Effector memory CD4-positive, alpha-beta T cell (primary cell): ENCODE results near the gene GRIK3.

ENCODE experiments used
- DNase-seq, 3 donors: peaks; one replicate each; pipeline ENCODE4 v3.0.0-alpha.2; 2020
- H3K27ac ChIP-seq: 2 replicates; pipeline ENCODE4 v1.7.0; 2013; ENCODE audit warnings: mild to moderate bottlenecking, low read length, moderate library complexity; ENCODE audit not compliant: insufficient read depth, poor library complexity, severe bottlenecking
- H3K27me3 ChIP-seq: replicated peaks from 2 replicates; pipeline ENCODE4 v1.7.0; 2013; ENCODE audit warnings: mild to moderate bottlenecking, low read length; ENCODE audit not compliant: insufficient read depth, control insufficient read depth, poor library complexity, severe bottlenecking
- H3K36me3 ChIP-seq: 2 replicates; pipeline ENCODE4 v1.7.0; 2013; ENCODE audit warnings: mild to moderate bottlenecking, low read length, moderate library complexity; ENCODE audit not compliant: control insufficient read depth, insufficient read depth
- H3K4me1 ChIP-seq: 2 replicates; pipeline ENCODE4 v1.7.0; 2013; ENCODE audit warnings: low read length, mild to moderate bottlenecking; ENCODE audit not compliant: control insufficient read depth, insufficient read depth, poor library complexity, severe bottlenecking
- H3K4me3 ChIP-seq: 2 replicates; pipeline ENCODE4 v1.7.0; 2013; ENCODE audit warnings: low read length, low read depth, mild to moderate bottlenecking; ENCODE audit not compliant: insufficient read depth, poor library complexity, severe bottlenecking
- H3K9me3 ChIP-seq: 2 replicates; pipeline ENCODE4 v1.7.0; 2013; ENCODE audit warnings: mild to moderate bottlenecking, low read length, moderate library complexity; ENCODE audit not compliant: control insufficient read depth

Gene GRIK3

GRCh38 chr1:36814083-36814482 is 220.2 kb downstream of the GRIK3 start:
- Histone ChIP-seq H3K36me3 (no peaks in the 10 kb centered on the region), H3K9me3 (no peaks in the 10 kb centered on the region), H3K27ac (no peak overlapping the region), H3K4me1 (no peaks in the 10 kb centered on the region), H3K27me3 (no peaks in the 10 kb centered on the region), H3K4me3 (no peak overlapping the region)
- DNase-seq = no peak

DNA sequence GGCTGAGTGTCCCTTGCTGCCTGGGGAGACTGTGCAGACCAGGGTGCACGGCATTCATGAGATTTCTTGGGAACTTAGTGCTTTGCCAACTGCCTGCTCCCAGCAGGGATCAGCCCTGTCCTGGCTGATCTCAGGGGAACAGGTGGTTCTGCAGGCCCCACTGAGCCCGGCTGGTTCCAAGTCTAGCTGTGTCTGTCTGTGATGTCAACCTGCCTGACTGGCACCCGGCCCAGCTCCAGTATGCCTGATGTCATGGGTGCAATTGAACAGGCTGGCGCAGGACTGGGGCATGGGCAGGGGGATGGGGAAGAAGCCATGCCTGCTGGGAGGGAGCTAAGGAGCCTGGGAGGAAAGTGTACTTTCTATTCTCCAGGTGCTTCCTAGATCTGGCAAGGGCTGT is 227.1 kb downstream of the GRIK3 start:
- Histone ChIP-seq H3K9me3 (no peaks in the 10 kb centered on the region), H3K4me1 (no peaks in the 10 kb centered on the region), H3K27ac (no peak overlapping the region)

DNA sequence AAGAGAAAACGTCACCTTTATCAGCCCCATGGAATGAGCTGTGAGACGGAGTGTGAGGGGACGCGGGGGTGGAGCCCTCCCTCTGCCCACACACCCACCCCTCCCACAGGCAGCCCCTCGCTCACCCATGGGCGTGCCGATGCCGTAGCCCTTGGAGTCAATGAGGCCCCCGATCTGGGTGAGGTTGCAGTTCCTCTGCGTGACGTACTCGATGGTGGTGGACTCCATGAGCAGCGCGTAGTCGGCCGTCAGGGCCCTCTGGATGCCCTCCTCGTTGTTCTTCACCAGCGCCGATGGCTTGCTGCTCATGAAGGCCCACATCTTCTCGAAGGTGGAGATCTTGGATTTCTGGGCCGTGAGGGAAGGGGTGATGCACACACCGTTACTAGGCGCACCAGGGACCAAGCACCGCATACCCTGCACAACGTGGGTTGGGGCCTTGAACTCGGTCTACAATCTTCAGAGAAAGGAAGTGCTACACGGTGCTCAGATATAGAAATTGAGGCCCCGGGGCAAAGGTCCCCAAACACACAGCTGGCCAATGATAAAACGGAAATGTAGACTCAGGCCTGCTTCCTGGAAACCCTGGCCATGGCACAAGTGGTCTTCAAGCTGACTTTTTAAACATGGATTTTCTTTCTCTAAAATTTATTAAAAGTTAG is 228.2 kb downstream of the GRIK3 start:
- Histone ChIP-seq H3K4me3 (no peak overlapping the region), H3K36me3 (no peaks in the 10 kb centered on the region)
- DNase-seq = no peak

More for the DNA sequence above, 227.1 kb downstream of the GRIK3 start:
- no peaks in the 10 kb centered on the region for H3K27me3 ChIP-seq
- H3K36me3 ChIP-seq = no peaks in the 10 kb centered on the region
- H3K4me3 ChIP-seq = no peak overlapping the region
- no peak for DNase-seq

GRCh38 chr1:36804669-36805314 is 229.5 kb downstream of the GRIK3 start:
- Histone ChIP-seq H3K27me3 (no peaks in the 10 kb centered on the region), H3K27ac (no peak overlapping the region), H3K4me1 (no peaks in the 10 kb centered on the region), H3K36me3 (no peaks in the 10 kb centered on the region), H3K9me3 (no peaks in the 10 kb centered on the region), H3K4me3 (no peak overlapping the region)
- no peak for DNase-seq

More for the DNA sequence above, 228.2 kb downstream of the GRIK3 start:
- H3K27me3 ChIP-seq = no peaks in the 10 kb centered on the region
- no peaks in the 10 kb centered on the region for H3K4me1 ChIP-seq
- no peak overlapping the region for H3K27ac ChIP-seq
- H3K9me3 ChIP-seq = no peaks in the 10 kb centered on the region

- no peaks in the 10 kb centered on the region for H3K4me1 ChIP-seq
- H3K9me3 ChIP-seq = no peaks in the 10 kb centered on the region
- no peak overlapping the region for H3K27ac ChIP-seq
- H3K27me3 ChIP-seq = no peaks in the 10 kb centered on the region
- DNase-seq = no peak
- H3K36me3 ChIP-seq = no peaks in the 10 kb centered on the region
- H3K4me3 ChIP-seq = no peak overlapping the region
Measured at GRCh38 chr1:36803868-36804570, 230.3 kb downstream of the GRIK3 start.

- Histone ChIP-seq H3K27ac (no peak overlapping the region), H3K4me3 (no peak overlapping the region), H3K27me3 (no peaks in the 10 kb centered on the region), H3K36me3 (no peaks in the 10 kb centered on the region), H3K9me3 (no peaks in the 10 kb centered on the region), H3K4me1 (no peaks in the 10 kb centered on the region)
- no peak for DNase-seq
Measured at GRCh38 chr1:36802018-36802417, 232.3 kb downstream of the GRIK3 start.

DNA sequence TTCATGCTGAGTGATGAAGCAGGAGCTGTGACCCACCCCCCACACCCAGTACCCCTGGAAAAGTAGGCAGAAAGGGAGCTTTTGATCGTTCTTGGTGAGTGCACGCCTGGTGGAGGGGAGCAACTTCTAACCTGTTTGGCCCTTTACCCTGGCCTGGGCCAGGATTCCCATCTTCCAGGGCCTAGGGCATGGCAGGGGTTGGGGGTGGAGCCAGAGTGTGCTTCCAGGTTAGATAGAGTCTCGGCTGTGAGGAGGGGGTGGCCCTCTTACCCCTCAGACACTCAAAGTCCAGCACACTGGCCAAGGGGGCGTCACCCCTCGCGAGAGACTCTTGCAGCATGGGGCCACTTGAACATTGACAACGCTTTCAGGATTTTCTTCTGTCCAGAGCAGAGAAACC is 236.6 kb downstream of the GRIK3 start:
- Histone ChIP-seq H3K27me3 (no peaks in the 10 kb centered on the region), H3K27ac (no peak overlapping the region), H3K36me3 (no peaks in the 10 kb centered on the region), H3K4me1 (no peaks in the 10 kb centered on the region), H3K9me3 (no peaks in the 10 kb centered on the region), H3K4me3 (no peak overlapping the region)
- no peak for DNase-seq

- H3K27ac ChIP-seq = no peak overlapping the region
- no peaks in the 10 kb centered on the region for H3K9me3 ChIP-seq
- DNase-seq = no peak
- no peaks in the 10 kb centered on the region for H3K36me3 ChIP-seq
- H3K27me3 ChIP-seq = no peaks in the 10 kb centered on the region
- H3K4me1 ChIP-seq = no peaks in the 10 kb centered on the region
- H3K4me3 ChIP-seq = no peak overlapping the region
Measured at GRCh38 chr1:36796733-36797132, 237.6 kb downstream of the GRIK3 start.

DNA sequence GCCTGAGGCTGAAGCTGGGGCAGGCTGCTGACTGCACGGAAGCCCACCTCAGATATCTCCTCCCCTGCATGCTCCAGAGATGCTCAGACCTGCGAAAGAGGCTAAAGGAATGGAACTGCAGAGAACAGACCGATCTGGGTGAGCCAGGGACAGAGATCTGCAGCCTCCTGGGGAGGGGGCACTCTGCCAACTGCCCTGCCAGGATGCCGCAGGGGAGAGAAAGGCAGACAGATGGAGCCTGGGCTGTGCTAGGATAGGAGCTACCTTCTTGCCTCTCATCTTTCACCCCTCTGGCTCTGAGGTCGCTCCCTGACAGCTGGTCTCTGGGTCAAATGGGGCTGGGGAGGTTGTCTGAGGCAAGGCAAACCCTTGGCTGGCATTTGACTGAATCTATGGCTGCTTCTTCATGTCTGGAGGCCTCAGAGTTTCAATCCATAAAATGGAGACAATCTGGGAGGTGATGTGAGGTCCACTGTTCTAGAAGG is 238.2 kb downstream of the GRIK3 start:
- H3K9me3 ChIP-seq = no peaks in the 10 kb centered on the region
- no peak overlapping the region for H3K27ac ChIP-seq
- no peak overlapping the region for H3K4me3 ChIP-seq
- H3K36me3 ChIP-seq = no peaks in the 10 kb centered on the region
- no peaks in the 10 kb centered on the region for H3K27me3 ChIP-seq
- no peaks in the 10 kb centered on the region for H3K4me1 ChIP-seq
- no peak for DNase-seq

DNA sequence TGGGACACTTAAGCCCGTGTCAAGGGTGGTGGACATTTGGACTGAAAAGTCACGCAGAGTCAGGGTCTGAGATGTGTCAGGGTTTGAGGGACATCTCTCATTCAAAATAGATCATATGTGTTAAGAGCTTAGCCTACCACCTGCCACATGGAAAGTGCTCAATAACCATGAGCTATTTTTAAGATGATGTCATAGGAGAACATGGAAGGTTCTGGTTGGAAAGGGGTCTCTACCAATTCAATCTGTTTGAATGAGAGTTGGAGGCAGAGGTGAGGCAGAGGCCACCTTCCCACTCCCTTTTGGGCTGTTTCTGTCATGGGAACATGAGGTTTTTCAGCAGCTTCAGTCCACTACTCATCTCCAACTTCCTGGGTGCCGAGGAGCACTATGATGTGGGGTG is 239.9 kb downstream of the GRIK3 start:
- Histone ChIP-seq H3K4me3 (no peak overlapping the region), H3K27ac (no peak overlapping the region), H3K4me1 (no peaks in the 10 kb centered on the region), H3K27me3 (no peaks in the 10 kb centered on the region), H3K36me3 (no peaks in the 10 kb centered on the region), H3K9me3 (no peaks in the 10 kb centered on the region)
- DNase-seq = no peak
